NT2/D1 (cell line): Measurements from ENCODE around the gene ANG.
A peak's percentile ranks its signal among the peaks of the same experiment; 100 is the strongest.
"Not testable (repeated sequence)": the region's sequence is repeated elsewhere in the genome, so short reads cannot be mapped to it uniquely, and the experiment has no call there.

Experiments used
- DNase-seq: peaks from one replicate; pipeline ENCODE4 v3.0.0-alpha.2; 2011; ENCODE audit warnings: low read depth, low spot score
- H3K27me3 ChIP-seq: 2 replicates; pipeline ENCODE4 v1.6.0; 2011; ENCODE audit warnings: mild to moderate bottlenecking; ENCODE audit not compliant: insufficient read length, insufficient read depth
- H3K36me3 ChIP-seq: 2 replicates; pipeline ENCODE4 v1.6.1; 2011; ENCODE audit warnings: mild to moderate bottlenecking, low read length, mixed read lengths; ENCODE audit not compliant: insufficient read depth, insufficient read length
- H3K4me1 ChIP-seq: 2 replicates; pipeline ENCODE4 v1.5.1; 2011; ENCODE audit not compliant: insufficient read depth, insufficient read length
- H3K4me3 ChIP-seq: 2 replicates; pipeline ENCODE4 v1.5.1; 2011; ENCODE audit warnings: low read depth; ENCODE audit not compliant: insufficient read length
- H3K9ac ChIP-seq: 2 replicates; pipeline ENCODE4 v1.6.0; 2011; ENCODE audit warnings: low read depth; ENCODE audit not compliant: insufficient read length
- H3K9me3 ChIP-seq: 2 replicates; pipeline ENCODE4 v1.5.1; 2011; ENCODE audit warnings: mild to moderate bottlenecking, low read length; ENCODE audit not compliant: insufficient read depth
- SUZ12 ChIP-seq: IDR thresholded peaks from 2 replicates; pipeline ENCODE4 v1.6.1; 2011; ENCODE audit not compliant: insufficient read length, insufficient read depth; ENCODE audit errors: extremely low read depth
- YY1 ChIP-seq: IDR thresholded peaks from 2 replicates; pipeline ENCODE4 v1.6.1; 2011; ENCODE audit not compliant: insufficient read length, insufficient read depth
- ZNF274 ChIP-seq: IDR thresholded peaks from 2 replicates; pipeline ENCODE4 v1.6.1; 2011; ENCODE audit warnings: mild to moderate bottlenecking, low read depth, low read length

The ANG gene

GRCh38 chr14:20662968-20663732 lies 25.4 kb upstream of the ANG start:
- peaks cover 2% of the 10 kb centered on the region for H3K4me1 ChIP-seq
- H3K36me3 ChIP-seq, result no peaks in the 10 kb centered on the region
- DNase-seq, result no peak
- H3K4me3 ChIP-seq, result peak overlapping the region; percentile 67
- peak overlapping the region; percentile 65 for H3K9ac ChIP-seq
- no peak for TF ChIP-seq ZNF274
- TF ChIP-seq SUZ12, result no peak
- TF ChIP-seq YY1, result no peak
- no peaks in the 10 kb centered on the region for H3K9me3 ChIP-seq
- H3K27me3 ChIP-seq, result peaks cover 10% of the 10 kb centered on the region

GRCh38 chr14:20666400-20666961 lies 22.1 kb upstream of the ANG start:
- H3K27me3 ChIP-seq, H3K4me3 ChIP-seq, DNase-seq, H3K36me3 ChIP-seq, H3K9ac ChIP-seq, H3K4me1 ChIP-seq, H3K9me3 ChIP-seq: not testable (repeated sequence)

- no peak for DNase-seq
- Histone ChIP-seq H3K9ac (no peak overlapping the region), H3K4me1 (no peaks in the 10 kb centered on the region), H3K27me3 (no peaks in the 10 kb centered on the region), H3K4me3 (no peak overlapping the region), H3K36me3 (no peaks in the 10 kb centered on the region), H3K9me3 (no peaks in the 10 kb centered on the region)
- TF ChIP-seq YY1, result no peak
- TF ChIP-seq ZNF274, result no peak
- no peak for TF ChIP-seq SUZ12
These were observed 20.6 kb upstream of the ANG start for GRCh38 chr14:20667957-20668356.

GRCh38 chr14:20668969-20669368 lies 19.6 kb upstream of the ANG start:
- Histone ChIP-seq H3K4me3 (no peak overlapping the region), H3K9ac (no peak overlapping the region), H3K36me3 (no peaks in the 10 kb centered on the region), H3K4me1 (no peaks in the 10 kb centered on the region), H3K9me3 (no peaks in the 10 kb centered on the region), H3K27me3 (no peaks in the 10 kb centered on the region)
- DNase-seq, result no peak
- TF ChIP-seq YY1 (no peak), SUZ12 (no peak), ZNF274 (no peak)

GRCh38 chr14:20671597-20672283 lies 16.8 kb upstream of the ANG start:
- Histone ChIP-seq H3K4me3 (no peak overlapping the region), H3K9ac (no peak overlapping the region), H3K36me3 (no peaks in the 10 kb centered on the region), H3K27me3 (no peaks in the 10 kb centered on the region), H3K4me1 (no peaks in the 10 kb centered on the region), H3K9me3 (no peaks in the 10 kb centered on the region)
- DNase-seq, result no peak
- TF ChIP-seq SUZ12 (no peak), YY1 (no peak), ZNF274 (no peak)

- no peaks in the 10 kb centered on the region for H3K27me3 ChIP-seq
- no peak overlapping the region for H3K4me3 ChIP-seq
- no peaks in the 10 kb centered on the region for H3K4me1 ChIP-seq
- no peak overlapping the region for H3K9ac ChIP-seq
- no peaks in the 10 kb centered on the region for H3K9me3 ChIP-seq
- H3K36me3 ChIP-seq, result no peaks in the 10 kb centered on the region
- no peak for DNase-seq
- no peak for TF ChIP-seq SUZ12
- TF ChIP-seq YY1, result no peak
- no peak for TF ChIP-seq ZNF274
These were observed 12.9 kb upstream of the ANG start for GRCh38 chr14:20675669-20676068.

GRCh38 chr14:20676072-20676471 lies 12.5 kb upstream of the ANG start:
- no peak for TF ChIP-seq SUZ12
- TF ChIP-seq YY1, result no peak
- TF ChIP-seq ZNF274, result no peak
- no peaks in the 10 kb centered on the region for H3K4me1 ChIP-seq
- H3K4me3 ChIP-seq, result no peak overlapping the region
- no peaks in the 10 kb centered on the region for H3K27me3 ChIP-seq
- no peaks in the 10 kb centered on the region for H3K36me3 ChIP-seq
- no peak overlapping the region for H3K9ac ChIP-seq
- no peak for DNase-seq
- H3K9me3 ChIP-seq, result no peaks in the 10 kb centered on the region
